SK-N-MC (cell line): Measurements from ENCODE around the gene TTC21A.

Experiments
- EZH2 ChIP-seq: fragments of 200-600 bp; sonication (generic); IDR thresholded peaks from one replicate; pipeline ENCODE4 v1.6.1; 2017; ENCODE audit warnings: antibody characterized with exemption
- POLR2AphosphoS5 ChIP-seq: IDR thresholded peaks from 2 replicates; pipeline ENCODE4 v1.6.1; 2012; ENCODE audit warnings: mild to moderate bottlenecking, low read depth, low read length, borderline replicate concordance

DNA sequence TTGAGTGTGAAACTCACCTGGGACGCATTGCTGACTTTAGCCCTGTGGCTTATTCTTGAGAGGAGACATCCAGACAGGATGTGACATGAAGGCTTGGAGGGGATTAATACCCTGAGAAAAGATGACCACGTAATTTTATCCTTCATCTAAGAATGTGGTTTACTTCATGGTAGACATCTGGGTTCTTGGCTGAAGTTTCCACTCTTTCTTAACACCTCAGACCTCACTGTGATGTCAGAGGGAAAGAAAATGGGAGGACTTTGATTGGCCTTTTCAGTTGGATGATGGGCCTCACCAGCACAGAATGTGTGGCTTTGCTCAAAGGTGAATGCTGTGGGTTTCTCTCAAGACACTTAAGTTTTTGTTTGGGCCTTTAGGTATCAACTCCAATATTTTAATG, 16.6 kb upstream of the TTC21A start:
- no peak for TF ChIP-seq POLR2AphosphoS5
- TF ChIP-seq EZH2 = no peak
